ENCODE data around the gene LSAMP.

DNA sequence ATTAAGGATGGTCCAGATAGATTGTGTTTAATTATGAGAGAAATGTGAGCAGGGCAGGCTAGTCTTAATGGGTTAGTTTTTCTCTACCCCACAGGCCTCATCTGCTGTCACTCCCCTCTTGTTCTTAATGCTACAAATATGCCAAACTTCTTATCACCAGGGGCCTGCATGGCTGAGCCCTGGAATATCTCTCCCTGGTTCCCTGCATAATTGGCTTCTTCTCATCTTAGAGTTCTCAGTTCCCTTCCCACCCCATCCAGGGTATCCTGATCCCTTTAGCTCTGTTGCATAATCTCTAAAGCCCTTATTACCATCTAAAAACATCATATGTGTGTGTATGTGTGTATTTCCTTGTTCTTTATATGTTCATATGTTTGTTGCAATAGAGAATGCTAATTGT is 279.6 kb downstream of the LSAMP start:
- TF ChIP-seq, protein P1, sequence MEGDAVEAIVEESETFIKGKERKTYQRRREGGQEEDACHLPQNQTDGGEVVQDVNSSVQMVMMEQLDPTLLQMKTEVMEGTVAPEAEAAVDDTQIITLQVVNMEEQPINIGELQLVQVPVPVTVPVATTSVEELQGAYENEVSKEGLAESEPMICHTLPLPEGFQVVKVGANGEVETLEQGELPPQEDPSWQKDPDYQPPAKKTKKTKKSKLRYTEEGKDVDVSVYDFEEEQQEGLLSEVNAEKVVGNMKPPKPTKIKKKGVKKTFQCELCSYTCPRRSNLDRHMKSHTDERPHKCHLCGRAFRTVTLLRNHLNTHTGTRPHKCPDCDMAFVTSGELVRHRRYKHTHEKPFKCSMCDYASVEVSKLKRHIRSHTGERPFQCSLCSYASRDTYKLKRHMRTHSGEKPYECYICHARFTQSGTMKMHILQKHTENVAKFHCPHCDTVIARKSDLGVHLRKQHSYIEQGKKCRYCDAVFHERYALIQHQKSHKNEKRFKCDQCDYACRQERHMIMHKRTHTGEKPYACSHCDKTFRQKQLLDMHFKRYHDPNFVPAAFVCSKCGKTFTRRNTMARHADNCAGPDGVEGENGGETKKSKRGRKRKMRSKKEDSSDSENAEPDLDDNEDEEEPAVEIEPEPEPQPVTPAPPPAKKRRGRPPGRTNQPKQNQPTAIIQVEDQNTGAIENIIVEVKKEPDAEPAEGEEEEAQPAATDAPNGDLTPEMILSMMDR (IDR thresholded peaks at IDR 0.05): no peak
- no peak for TF ChIP-seq POLR2A (IDR thresholded peaks at IDR 0.05)
